Measurements from ENCODE around the gene EMILIN1. TPM values are rescaled to one million over a fixed set of nuclear protein-coding genes. Genes with fewer than 3 reads are reported as not detected.

Gene EMILIN1
- total RNA-seq, 1 donor from 2014 or later = 42.3 TPM

GRCh38 chr2:27080140-27080469, 1.7 kb downstream of the EMILIN1 start:
- no peak for DNase-seq (ENCODE audit: low read depth in 2 of 2)

GRCh38 chr2:27080603-27080936, 2.2 kb downstream of the EMILIN1 start:
- no peak for DNase-seq (ENCODE audit: low read depth in 2 of 2)

GRCh38 chr2:27081984-27082772, 3.8 kb downstream of the EMILIN1 start:
- no peak for DNase-seq (ENCODE audit: low read depth in 2 of 2)

- no peak for DNase-seq (ENCODE audit: low read depth in 2 of 2)
Measured at GRCh38 chr2:27082773-27083409, 4.5 kb downstream of the EMILIN1 start.

GRCh38 chr2:27083410-27084296, 5.2 kb downstream of the EMILIN1 start:
- DNase-seq (ENCODE audit: low read depth in 2 of 2) = no peak

DNA sequence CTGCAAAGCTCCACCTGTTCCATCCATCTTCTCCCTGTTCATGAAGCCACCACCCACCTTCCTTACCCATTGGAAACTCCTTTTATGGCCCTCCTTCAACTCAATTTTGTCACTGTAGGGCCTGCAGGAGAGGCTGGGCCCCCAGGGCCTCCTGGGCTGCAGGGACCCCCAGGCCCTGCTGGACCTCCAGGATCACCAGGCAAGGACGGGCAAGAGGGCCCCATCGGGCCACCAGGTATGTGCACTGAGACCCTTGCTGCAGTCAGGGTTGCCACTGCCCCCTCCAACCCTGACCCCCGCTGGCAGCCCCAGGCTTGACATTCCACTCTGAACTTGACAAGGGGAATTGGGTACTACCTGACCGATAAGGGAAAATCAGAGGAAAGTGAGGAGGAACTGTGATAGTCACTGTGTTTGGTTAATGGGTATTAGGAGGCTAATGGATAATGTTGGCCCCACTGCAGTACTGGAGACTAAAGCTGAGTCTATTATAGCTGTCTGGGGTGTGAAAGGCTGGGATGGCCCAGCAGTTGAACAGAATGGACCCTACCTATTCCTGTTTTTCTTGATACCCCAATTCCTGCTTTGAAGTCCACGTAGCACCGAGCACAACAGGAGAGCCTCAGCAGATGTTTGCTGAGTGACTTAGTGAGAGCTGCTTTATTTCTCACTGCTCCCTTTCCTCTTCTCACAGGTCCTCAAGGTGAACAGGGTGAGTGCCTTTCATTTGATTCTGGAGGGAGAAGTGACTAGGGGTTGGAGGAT, 6.1 kb downstream of the EMILIN1 start:
- DNase-seq (ENCODE audit: low read depth in 2 of 2) = no peak

DNA sequence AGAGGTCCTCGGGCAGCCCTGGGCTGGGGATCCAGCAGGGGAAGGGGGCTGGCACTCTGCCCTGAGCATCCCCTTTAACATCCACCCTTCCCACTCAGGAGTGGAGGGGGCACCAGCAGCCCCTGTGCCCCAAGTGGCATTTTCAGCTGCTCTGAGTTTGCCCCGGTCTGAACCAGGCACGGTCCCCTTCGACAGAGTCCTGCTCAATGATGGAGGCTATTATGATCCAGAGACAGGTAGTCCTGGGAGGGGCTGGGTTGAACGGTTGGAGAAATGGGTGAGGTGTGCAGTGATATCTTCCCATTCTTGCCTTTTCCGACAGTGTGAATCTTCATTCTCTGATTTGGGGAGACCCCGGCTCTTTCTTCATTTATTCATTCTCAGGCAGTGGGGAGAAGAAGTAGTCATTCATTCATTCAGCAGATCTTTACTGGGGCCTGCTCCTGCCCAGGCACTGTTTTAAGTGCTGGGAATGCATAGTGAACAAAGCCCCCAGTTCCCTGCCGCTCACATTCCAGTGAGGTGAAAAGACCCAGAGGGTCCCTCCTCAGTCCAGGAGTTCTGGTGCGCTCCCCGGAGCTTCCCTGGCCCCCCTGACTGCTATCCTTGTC, 6.8 kb downstream of the EMILIN1 start:
- DNase-seq (ENCODE audit: low read depth in 2 of 2) = no peak

GRCh38 chr2:27085673-27086089, 7.3 kb downstream of the EMILIN1 start:
- DNase-seq (ENCODE audit: low read depth in 2 of 2) = peak; percentile 78 to 87

- peak; percentile 92 to 95 for DNase-seq (ENCODE audit: low read depth in 2 of 2)
Measured at GRCh38 chr2:27086090-27086723, 7.8 kb downstream of the EMILIN1 start.

GRCh38 chr2:27086724-27087593, 8.5 kb downstream of the EMILIN1 start, which contains the start of gene KHK:
TSS of gene KHK (plus strand) at chr2:27086772. CDS start at chr2:27087260, 488 bp downstream.
- DNase-seq (ENCODE audit: low read depth in 2 of 2) = peak in 1 of 2 donors; percentile 31

DNA sequence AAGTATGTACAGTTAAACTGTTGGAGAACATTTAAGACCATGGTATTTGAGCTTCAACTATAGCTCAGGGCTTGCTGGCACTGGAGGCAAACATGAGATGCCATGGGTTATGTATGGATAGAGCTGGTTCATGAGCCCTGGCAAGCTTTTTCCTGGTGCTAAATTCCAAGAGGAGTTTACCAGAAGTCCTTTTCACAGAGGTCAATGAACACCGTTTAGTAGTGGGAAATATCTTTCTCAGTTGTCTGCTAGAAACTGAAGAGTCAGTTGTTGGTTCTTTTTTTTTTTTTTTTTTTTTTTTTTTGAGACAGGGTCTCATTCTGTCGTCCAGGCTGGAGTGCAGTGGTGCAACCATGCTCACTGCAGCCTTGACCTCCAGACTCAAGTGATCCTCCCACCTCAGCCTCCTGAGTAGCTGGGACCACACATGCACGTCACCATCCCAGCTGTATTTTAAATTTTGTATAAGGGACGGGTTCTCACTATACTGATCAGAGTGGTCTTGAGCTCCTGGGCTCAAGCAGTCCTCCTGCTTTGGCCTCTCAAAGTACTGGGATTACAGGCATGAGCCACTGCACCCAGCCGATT, 9.5 kb downstream of the EMILIN1 start:
- DNase-seq (ENCODE audit: low read depth in 2 of 2) = no peak

- no peak for DNase-seq (ENCODE audit: low read depth in 2 of 2)
Measured at GRCh38 chr2:27088634-27089033, 10.2 kb downstream of the EMILIN1 start.

- DNase-seq (ENCODE audit: low read depth in 2 of 2) = no peak
Measured at GRCh38 chr2:27089111-27089954, 10.9 kb downstream of the EMILIN1 start.

GRCh38 chr2:27091746-27092695, 13.6 kb downstream of the EMILIN1 start:
- no peak for DNase-seq (ENCODE audit: low read depth in 2 of 2)

DNA sequence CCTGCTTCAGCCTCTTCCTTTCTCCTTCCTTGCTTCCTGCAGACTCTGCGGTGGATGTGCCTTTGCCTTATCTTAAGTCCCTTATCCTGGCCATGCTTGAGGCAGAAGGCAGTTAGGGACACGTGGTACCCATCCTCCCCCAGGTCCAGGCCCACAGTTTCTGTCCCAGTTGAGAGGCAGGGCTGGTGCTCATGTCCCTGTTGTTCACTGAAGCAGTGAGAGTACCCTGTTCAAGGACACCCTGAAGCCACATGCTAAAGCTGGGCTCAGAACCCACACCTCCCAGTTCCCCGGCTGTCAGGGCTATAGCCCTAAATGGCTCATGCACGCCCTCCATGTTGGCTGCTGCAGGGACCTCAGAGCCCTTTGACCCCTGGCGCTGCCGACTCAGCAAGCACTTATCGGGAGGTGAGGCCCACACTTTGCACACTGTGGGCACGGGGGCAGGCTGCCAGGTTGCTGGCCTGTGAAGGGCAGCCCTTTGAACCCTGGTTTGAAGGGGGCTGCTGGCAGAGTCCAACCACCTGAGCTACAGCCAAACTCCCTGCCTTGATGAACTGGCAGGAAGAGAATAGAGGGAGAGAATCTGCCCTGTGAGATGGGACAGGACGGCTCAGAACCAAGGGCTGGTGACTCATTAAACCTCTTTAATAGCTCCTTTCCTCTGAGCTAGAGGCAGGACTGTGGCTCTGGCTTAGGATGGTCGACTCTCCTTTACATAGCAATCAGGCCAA, 14.4 kb downstream of the EMILIN1 start:
- no peak for DNase-seq (ENCODE audit: low read depth in 2 of 2)

Data from lung microvascular endothelial cell (primary cell).